BE2C (cell line): ENCODE measurements around the gene PCDHB15.
"Not testable (repeated sequence)": the region's sequence is repeated elsewhere in the genome, so short reads cannot be mapped to it uniquely, and the experiment has no call there.

Experiments used
- DNase-seq: peaks from one replicate; pipeline ENCODE4 v3.0.0-alpha.2; 2020
- H3K27me3 ChIP-seq: fragments of 250-450 bp; sonication (Bioruptor Pico); 2 replicates; pipeline ENCODE4 v1.5.1; 2020; ENCODE audit warnings: mild to moderate bottlenecking
- H3K36me3 ChIP-seq: fragments of 250-450 bp; sonication (Bioruptor Pico); 2 replicates; pipeline ENCODE4 v1.5.1; 2020; ENCODE audit warnings: mild to moderate bottlenecking
- H3K4me1 ChIP-seq: fragments of 250-450 bp; sonication (Bioruptor Pico); 2 replicates; pipeline ENCODE4 v1.5.1; 2020
- H3K4me3 ChIP-seq: 2 replicates; pipeline ENCODE4 v1.5.1; 2011; ENCODE audit warnings: low read depth, low read length
- H3K9me3 ChIP-seq: fragments of 250-450 bp; sonication (Bioruptor Pico); 2 replicates; pipeline ENCODE4 v1.5.1; 2020
- TF ChIP-seq, protein P1 (sequence below): IDR thresholded peaks from 2 replicates; pipeline ENCODE4 v1.5.1; 2012; ENCODE audit warnings: mild to moderate bottlenecking, low read depth, low read length

PCDHB15 gene

DNA sequence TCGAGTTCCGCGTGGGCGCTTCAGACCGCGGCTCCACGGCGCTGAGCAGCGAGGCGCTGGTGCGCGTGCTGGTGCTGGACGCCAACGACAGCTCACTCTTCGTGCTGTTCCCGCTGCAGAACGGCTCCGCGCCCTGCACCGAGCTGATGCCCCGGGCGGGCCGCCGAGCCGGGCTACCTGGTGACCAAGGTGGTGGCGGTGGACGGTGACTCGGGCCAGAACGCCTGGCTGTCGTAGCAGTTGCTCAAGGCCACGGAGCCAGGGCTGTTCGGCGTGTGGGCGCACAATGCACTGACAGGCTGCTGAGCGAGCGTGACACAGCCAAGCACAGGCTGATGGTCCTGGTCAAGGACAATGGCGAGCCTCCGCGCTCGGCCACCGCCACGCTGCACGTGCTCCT lies 3.7 kb upstream of the PCDHB15 start:
- no peaks in the 10 kb centered on the region for H3K36me3 ChIP-seq
- no peak for DNase-seq
- TF ChIP-seq, protein P1, sequence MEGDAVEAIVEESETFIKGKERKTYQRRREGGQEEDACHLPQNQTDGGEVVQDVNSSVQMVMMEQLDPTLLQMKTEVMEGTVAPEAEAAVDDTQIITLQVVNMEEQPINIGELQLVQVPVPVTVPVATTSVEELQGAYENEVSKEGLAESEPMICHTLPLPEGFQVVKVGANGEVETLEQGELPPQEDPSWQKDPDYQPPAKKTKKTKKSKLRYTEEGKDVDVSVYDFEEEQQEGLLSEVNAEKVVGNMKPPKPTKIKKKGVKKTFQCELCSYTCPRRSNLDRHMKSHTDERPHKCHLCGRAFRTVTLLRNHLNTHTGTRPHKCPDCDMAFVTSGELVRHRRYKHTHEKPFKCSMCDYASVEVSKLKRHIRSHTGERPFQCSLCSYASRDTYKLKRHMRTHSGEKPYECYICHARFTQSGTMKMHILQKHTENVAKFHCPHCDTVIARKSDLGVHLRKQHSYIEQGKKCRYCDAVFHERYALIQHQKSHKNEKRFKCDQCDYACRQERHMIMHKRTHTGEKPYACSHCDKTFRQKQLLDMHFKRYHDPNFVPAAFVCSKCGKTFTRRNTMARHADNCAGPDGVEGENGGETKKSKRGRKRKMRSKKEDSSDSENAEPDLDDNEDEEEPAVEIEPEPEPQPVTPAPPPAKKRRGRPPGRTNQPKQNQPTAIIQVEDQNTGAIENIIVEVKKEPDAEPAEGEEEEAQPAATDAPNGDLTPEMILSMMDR = no peak
- no peak overlapping the region for H3K4me3 ChIP-seq
- H3K9me3 ChIP-seq = no peaks in the 10 kb centered on the region; the same call in 1 of the 2 replicates
- H3K27me3 ChIP-seq = no peaks in the 10 kb centered on the region
- no peaks in the 10 kb centered on the region for H3K4me1 ChIP-seq

DNA sequence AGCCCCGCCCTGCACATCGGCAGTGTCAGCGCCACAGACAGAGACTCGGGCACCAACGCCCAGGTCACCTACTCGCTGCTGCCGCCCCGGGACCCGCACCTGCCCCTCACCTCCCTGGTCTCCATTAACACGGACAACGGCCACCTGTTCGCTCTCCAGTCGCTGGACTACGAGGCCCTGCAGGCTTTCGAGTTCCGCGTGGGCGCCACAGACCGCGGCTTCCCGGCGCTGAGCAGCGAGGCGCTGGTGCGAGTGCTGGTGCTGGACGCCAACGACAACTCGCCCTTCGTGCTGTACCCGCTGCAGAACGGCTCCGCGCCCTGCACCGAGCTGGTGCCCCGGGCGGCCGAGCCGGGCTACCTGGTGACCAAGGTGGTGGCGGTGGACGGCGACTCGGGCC lies 1.8 kb downstream of the PCDHB15 start:
- H3K27me3 ChIP-seq, H3K4me3 ChIP-seq, H3K36me3 ChIP-seq, DNase-seq, H3K9me3 ChIP-seq, H3K4me1 ChIP-seq: not testable (repeated sequence)

DNA sequence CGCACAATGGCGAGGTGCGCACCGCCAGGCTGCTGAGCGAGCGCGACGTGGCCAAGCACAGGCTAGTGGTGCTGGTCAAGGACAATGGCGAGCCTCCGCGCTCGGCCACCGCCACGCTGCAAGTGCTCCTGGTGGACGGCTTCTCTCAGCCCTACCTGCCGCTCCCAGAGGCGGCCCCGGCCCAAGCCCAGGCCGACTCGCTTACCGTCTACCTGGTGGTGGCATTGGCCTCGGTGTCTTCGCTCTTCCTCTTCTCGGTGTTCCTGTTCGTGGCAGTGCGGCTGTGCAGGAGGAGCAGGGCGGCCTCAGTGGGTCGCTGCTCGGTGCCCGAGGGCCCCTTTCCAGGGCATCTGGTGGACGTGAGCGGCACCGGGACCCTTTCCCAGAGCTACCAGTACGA lies 2.2 kb downstream of the PCDHB15 start:
- H3K9me3 ChIP-seq, DNase-seq, H3K36me3 ChIP-seq, H3K4me1 ChIP-seq, H3K4me3 ChIP-seq, H3K27me3 ChIP-seq: not testable (repeated sequence)

DNA sequence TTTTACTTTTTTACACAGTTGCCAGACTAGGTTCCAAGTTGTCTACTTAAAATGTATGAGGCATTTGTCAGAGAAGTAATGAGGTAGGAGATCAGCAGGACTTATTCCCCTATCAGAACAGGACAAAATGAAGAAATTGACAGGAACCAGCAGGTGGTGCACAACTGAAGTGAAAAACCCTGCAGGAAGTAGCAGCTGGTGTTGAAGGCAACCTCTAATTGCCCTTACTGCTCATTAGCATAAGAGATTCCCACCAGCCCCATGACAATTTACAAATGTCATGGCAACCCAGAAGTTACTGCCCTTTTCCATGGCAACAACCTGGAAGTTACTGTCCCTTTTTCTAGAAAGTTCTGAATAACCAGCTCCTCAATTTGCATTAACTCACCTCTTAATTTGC lies 5.4 kb downstream of the PCDHB15 start:
- peaks cover 4% of the 10 kb centered on the region for H3K9me3 ChIP-seq

DNA sequence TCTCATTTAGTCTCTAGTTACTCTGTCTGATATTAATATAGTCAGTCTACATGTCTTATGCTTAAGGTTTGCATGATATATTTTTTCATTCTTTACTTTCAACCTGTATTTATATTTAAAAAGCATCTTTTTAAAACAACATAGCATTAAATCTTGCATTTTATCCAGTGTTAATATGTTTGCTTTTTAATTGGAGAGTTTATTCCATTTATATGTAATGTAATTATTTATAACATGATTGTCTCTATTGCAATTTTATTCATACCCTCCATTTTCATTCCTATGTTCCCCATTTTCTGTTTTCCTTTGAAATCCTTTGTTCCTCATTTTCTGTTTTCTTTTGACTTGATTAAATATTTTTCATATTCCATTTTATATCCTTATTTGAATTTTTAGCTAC lies 13.3 kb downstream of the PCDHB15 start:
- no peaks in the 10 kb centered on the region for H3K27me3 ChIP-seq
- H3K36me3 ChIP-seq = no peaks in the 10 kb centered on the region
- no peaks in the 10 kb centered on the region for H3K4me1 ChIP-seq
- no peak overlapping the region for H3K4me3 ChIP-seq
- TF ChIP-seq, protein P1 = no peak
- peaks cover 14% of the 10 kb centered on the region for H3K9me3 ChIP-seq
- no peak for DNase-seq

More for the DNA sequence above, 5.4 kb downstream of the PCDHB15 start:
- no peak for DNase-seq
- H3K36me3 ChIP-seq = no peaks in the 10 kb centered on the region
- H3K27me3 ChIP-seq = no peaks in the 10 kb centered on the region
- TF ChIP-seq, protein P1 = no peak
- no peak overlapping the region for H3K4me3 ChIP-seq
- H3K4me1 ChIP-seq = no peaks in the 10 kb centered on the region

DNA sequence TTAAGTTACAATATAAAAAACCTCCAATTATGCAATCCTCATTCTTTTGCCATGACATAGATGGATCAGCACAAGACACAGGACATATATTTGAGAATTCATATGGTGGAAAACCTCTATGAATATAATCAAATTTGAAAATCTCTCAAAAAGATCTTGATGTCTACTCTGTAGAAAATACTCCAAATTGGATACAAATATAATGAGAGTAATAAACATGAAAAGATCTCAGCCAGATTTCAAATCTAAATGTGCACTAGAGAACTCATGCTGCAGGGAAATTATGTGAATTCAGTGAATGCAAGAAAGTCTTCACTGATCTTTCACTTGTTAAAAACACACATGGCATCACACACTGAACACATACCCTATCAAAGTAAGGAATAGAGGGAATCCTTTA lies 13.8 kb downstream of the PCDHB15 start:
- no peaks in the 10 kb centered on the region for H3K27me3 ChIP-seq
- no peak for DNase-seq

DNA sequence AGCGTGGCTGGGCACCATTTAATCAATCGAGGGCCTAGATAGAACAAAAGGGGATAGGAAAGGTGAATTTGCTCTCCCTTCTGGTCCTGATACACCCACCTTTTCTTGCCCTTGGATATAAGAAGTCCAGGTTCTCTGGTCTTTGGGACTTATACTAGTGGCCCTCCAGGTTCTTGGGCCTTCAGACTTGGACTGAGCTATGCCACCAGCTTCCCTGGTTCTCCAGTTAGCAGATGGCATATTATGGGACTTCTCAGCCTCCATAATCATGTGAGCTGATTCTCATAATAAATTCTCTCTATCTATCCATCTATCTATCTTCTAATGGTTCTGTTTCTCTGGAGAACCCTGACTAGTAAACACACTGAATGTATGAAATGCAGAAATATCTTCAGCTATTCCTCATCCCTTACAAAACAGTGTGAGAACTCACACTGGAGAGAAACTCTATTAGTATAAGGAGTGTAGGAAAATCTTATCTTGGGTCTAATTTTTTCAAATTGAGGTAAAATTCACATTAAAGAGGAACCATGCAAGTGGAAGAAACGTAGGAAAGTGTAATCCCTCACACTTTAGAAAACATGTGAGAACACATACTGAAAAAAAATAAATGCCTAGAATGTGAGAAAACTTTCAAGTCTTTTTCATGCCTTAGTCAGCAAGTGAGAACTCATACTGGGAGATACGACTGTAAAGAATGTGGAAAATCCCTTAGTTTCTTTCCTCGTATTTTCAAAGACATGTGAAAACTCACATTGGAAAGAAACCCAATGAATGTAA lies 15.5 kb downstream of the PCDHB15 start:
- no peak for DNase-seq
- Histone ChIP-seq H3K36me3 (no peaks in the 10 kb centered on the region), H3K27me3 (no peaks in the 10 kb centered on the region), H3K4me1 (no peaks in the 10 kb centered on the region), H3K9me3 (peaks cover 17% of the 10 kb centered on the region), H3K4me3 (no peak overlapping the region)
- TF ChIP-seq, protein P1 = no peak

More for the DNA sequence above, 13.8 kb downstream of the PCDHB15 start:
- H3K4me3 ChIP-seq = no peak overlapping the region
- TF ChIP-seq, protein P1 = no peak
- peaks cover 17% of the 10 kb centered on the region for H3K9me3 ChIP-seq
- H3K4me1 ChIP-seq = no peaks in the 10 kb centered on the region
- no peaks in the 10 kb centered on the region for H3K36me3 ChIP-seq
